GM23338 (cell line): ENCODE data around the gene PIGR. TPM values are rescaled to one million over a fixed set of nuclear protein-coding genes. Genes with fewer than 3 reads are reported as not detected.

Experiments
- ATAC-seq: fragments of 200-7000 bp; cut with Tn5 transposase; 3 replicates; pipeline ENCODE4 v1.9.1; 2020
- DNase-seq: peaks from one replicate; pipeline ENCODE4 v3.0.0-alpha.2; 2015; ENCODE audit warnings: low spot score
- H2AFZ ChIP-seq: fragments of 200-600 bp; sonication (generic); 2 replicates; pipeline ENCODE4 v1.8.0; 2016; ENCODE audit warnings: antibody characterized with exemption, mild to moderate bottlenecking, moderate library complexity
- H3F3A ChIP-seq: fragments of 200-600 bp; sonication (generic); replicated peaks from 2 replicates; pipeline ENCODE4 v1.8.0; 2017; ENCODE audit warnings: antibody characterized with exemption, mixed run types, low read depth
- H3K27ac ChIP-seq: fragments of 200-600 bp; sonication (generic); 2 replicates; pipeline ENCODE4 v1.6.1; 2016; ENCODE audit warnings: low read depth
- H3K27me3 ChIP-seq: fragments of 200-600 bp; sonication (generic); 2 replicates; pipeline ENCODE4 v1.8.0; 2016; ENCODE audit warnings: mild to moderate bottlenecking, mixed run types, moderate library complexity; ENCODE audit not compliant: insufficient read depth
- H3K36me3 ChIP-seq: fragments of 200-600 bp; sonication (generic); 2 replicates; pipeline ENCODE4 v1.8.0; 2016; ENCODE audit warnings: mild to moderate bottlenecking; ENCODE audit not compliant: insufficient read depth
- H3K4me1 ChIP-seq: fragments of 200-600 bp; sonication (generic); 2 replicates; pipeline ENCODE4 v1.8.0; 2016; ENCODE audit warnings: mild to moderate bottlenecking, moderate library complexity; ENCODE audit not compliant: insufficient read depth
- H3K4me2 ChIP-seq: fragments of 200-600 bp; sonication (generic); 2 replicates; pipeline ENCODE4 v1.7.1; 2017; ENCODE audit warnings: mixed run types
- H3K4me3 ChIP-seq: fragments of 200-600 bp; sonication (generic); 2 replicates; pipeline ENCODE4 v1.6.1; 2016; ENCODE audit warnings: mixed run types
- H3K79me2 ChIP-seq: fragments of 200-600 bp; sonication (generic); replicated peaks from 2 replicates; pipeline ENCODE4 v1.8.0; 2017; ENCODE audit warnings: mild to moderate bottlenecking; ENCODE audit not compliant: insufficient read depth
- H3K9me2 ChIP-seq: fragments of 200-600 bp; sonication (generic); 2 replicates; pipeline ENCODE4 v1.8.0; 2017; ENCODE audit not compliant: insufficient read depth
- H4K20me1 ChIP-seq: fragments of 200-600 bp; sonication (generic); replicated peaks from 2 replicates; pipeline ENCODE4 v1.8.0; 2017; ENCODE audit warnings: mild to moderate bottlenecking; ENCODE audit not compliant: insufficient read depth
- H3K27ac Mint-ChIP-seq: 2 replicates; pipeline ENCODE4 v1.8.0; 2020; ENCODE audit warnings: inconsistent platforms, mild to moderate bottlenecking, moderate library complexity, mixed read lengths
- H3K27me3 Mint-ChIP-seq: 3 replicates; pipeline ENCODE4 v1.8.0; 2022; ENCODE audit warnings: low read depth, mild to moderate bottlenecking, moderate library complexity, mixed read lengths, inconsistent platforms; ENCODE audit not compliant: insufficient read depth, poor library complexity
- H3K36me3 Mint-ChIP-seq: 3 replicates; pipeline ENCODE4 v1.8.0; 2021; ENCODE audit warnings: low read depth, mild to moderate bottlenecking, inconsistent platforms, moderate library complexity, mixed read lengths
- H3K4me1 Mint-ChIP-seq: 3 replicates; pipeline ENCODE4 v1.8.0; 2020; ENCODE audit warnings: mild to moderate bottlenecking, inconsistent platforms, mixed read lengths
- H3K4me3 Mint-ChIP-seq: 3 replicates; pipeline ENCODE4 v1.8.0; 2021; ENCODE audit warnings: moderate library complexity, mild to moderate bottlenecking, inconsistent platforms, mixed read lengths
- H3K9me3 Mint-ChIP-seq: 3 replicates; pipeline ENCODE4 v1.8.0; 2020; ENCODE audit warnings: moderate library complexity, mild to moderate bottlenecking, inconsistent platforms, mixed read lengths
- CREB1 ChIP-seq: fragments of 250-450 bp; sonication (Bioruptor Pico); IDR thresholded peaks from 2 replicates; pipeline ENCODE4 v1.5.0; 2020; ENCODE audit warnings: low read depth, mild to moderate bottlenecking, moderate library complexity
- CTCF ChIP-seq, 2 experiments: fragments of 200-600 bp in 1 of 2; sonication (generic) in 1 of 2; conservative IDR thresholded peaks; 2 replicates each; pipeline versions ENCODE4 v1.5.1 to v1.6.1; 2016 to 2017; ENCODE audit warnings: antibody characterized with exemption in 2 of 2, low read depth in 2 of 2, mild to moderate bottlenecking in 2 of 2, moderate library complexity in 1 of 2
- EZH2 ChIP-seq: fragments of 200-600 bp; sonication (generic); IDR thresholded peaks from one replicate; pipeline ENCODE4 v1.8.0; 2017; ENCODE audit warnings: antibody characterized with exemption, mild to moderate bottlenecking, low read depth; ENCODE audit not compliant: unreplicated experiment
- EZH2phosphoT487 ChIP-seq: fragments of 200-600 bp; sonication (generic); IDR thresholded peaks from one replicate; pipeline ENCODE4 v1.8.1; 2018; ENCODE audit warnings: antibody characterized with exemption; ENCODE audit not compliant: unreplicated experiment
- NANOG ChIP-seq: IDR thresholded peaks from 2 replicates; pipeline ENCODE4 v1.6.1; 2016; ENCODE audit warnings: antibody characterized with exemption, borderline replicate concordance
- STAT1 ChIP-seq: IDR thresholded peaks from one replicate; pipeline ENCODE4 v1.6.1; 2016; ENCODE audit warnings: antibody characterized with exemption; ENCODE audit not compliant: unreplicated experiment
- polyA plus RNA-seq: library from polyadenylated mRNA; unstranded; fragments of >200 nt; fragmentation: Nextera tagmentation; extraction: Ambion mirVana; gene quantifications from 2 replicates; pipeline ENCODE4 v1.2.1, GENCODE V29; 2016
- total RNA-seq: library from RNA; depleted of rRNA; stranded (reverse); fragments of >200 nt; shearing (Covaris generic); gene quantifications from 2 replicates; pipeline ENCODE4 v1.2.3, GENCODE V29; 2014

The PIGR gene
- total and polyA plus RNA-seq, 2 experiments from 2014 or later, result not detected

DNA sequence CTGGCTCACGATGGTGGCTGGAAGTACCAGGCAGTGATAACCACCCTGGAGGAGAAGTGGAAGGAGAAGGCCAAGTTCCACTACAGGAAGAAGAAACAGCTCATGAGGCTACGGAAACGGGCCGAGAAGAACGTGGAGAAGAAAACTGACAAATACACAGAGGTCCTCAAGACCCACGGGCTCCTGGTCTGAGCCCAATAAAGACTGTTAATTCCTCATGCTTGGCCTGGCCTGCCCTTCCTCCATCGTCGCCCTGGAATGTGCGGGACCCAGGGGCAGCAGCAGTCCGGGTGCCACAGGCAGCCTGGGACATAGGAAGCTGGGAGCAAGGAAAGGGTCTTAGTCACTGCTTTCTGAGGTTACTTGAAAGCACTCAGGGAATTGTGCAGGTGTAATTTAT lies 38.2 kb downstream of the PIGR start (continued):
- no peak for TF ChIP-seq CTCF (conservative IDR thresholded peaks at IDR 0.05; ENCODE audit: low read depth in 2 of 2)
- no peak for TF ChIP-seq EZH2phosphoT487
- TF ChIP-seq EZH2, result no peak
- no peak for TF ChIP-seq CREB1 (CRISPR knock-in tag)
- no peak for TF ChIP-seq NANOG
- no peak for TF ChIP-seq STAT1

GRCh38 chr1:206907304-206907991 lies 38.8 kb downstream of the PIGR start:
- no peak overlapping the region for H3K4me3 ChIP-seq
- no peaks in the 10 kb centered on the region for H3K9me3 Mint-ChIP-seq
- H3K27ac Mint-ChIP-seq, result no peak overlapping the region
- no peaks in the 10 kb centered on the region for H4K20me1 ChIP-seq
- H3K9me2 ChIP-seq, result 0 out of 2 replicates have a peak, but pooled peaks cover 4% of the 10 kb centered on the region
- H3K36me3 ChIP-seq, result no peaks in the 10 kb centered on the region
- H3K27ac ChIP-seq, result no peak overlapping the region
- H3K4me1 ChIP-seq, result peaks cover 4% of the 10 kb centered on the region
- no peak overlapping the region for H3K4me2 ChIP-seq
- peak; percentile 18 for ATAC-seq
- peak overlapping the region; percentile 96 for H2AFZ ChIP-seq
- H3K79me2 ChIP-seq, result no peaks in the 10 kb centered on the region
- peak; percentile 62 to 79 for TF ChIP-seq CTCF (conservative IDR thresholded peaks at IDR 0.05; ENCODE audit: low read depth in 2 of 2)
- TF ChIP-seq NANOG, result no peak
- H3K4me1 Mint-ChIP-seq, result peaks cover 19% of the 10 kb centered on the region
- peak; percentile 81 for DNase-seq
- peaks cover 6% of the 10 kb centered on the region; the same call in 1 of the 2 replicates for H3F3A ChIP-seq
- peak overlapping the region; percentile 36; the same call in 2 of the 3 replicates for H3K4me3 Mint-ChIP-seq
- peaks cover 23% of the 10 kb centered on the region for H3K27me3 Mint-ChIP-seq
- no peaks in the 10 kb centered on the region for H3K36me3 Mint-ChIP-seq
- peaks cover 33% of the 10 kb centered on the region for H3K27me3 ChIP-seq
